Measurements from ENCODE around the gene THYN1.

The THYN1 gene

GRCh38 chr11:134223121-134223520 is 30.0 kb downstream of the THYN1 start:
- DNase-seq (ENCODE audit: low read depth in 2 of 2): no peak

- DNase-seq (ENCODE audit: low read depth in 2 of 2): no peak
These were observed 36.3 kb downstream of the THYN1 start for GRCh38 chr11:134216816-134217215.

- no peak for DNase-seq (ENCODE audit: low read depth in 2 of 2)
These were observed 37.3 kb downstream of the THYN1 start for GRCh38 chr11:134215836-134216235.

GRCh38 chr11:134207538-134208239 is 45.5 kb downstream of the THYN1 start:
- peak; percentile 34 to 45 for DNase-seq (ENCODE audit: low read depth in 2 of 2)

- no peak for DNase-seq (ENCODE audit: low read depth in 2 of 2)
These were observed 47.0 kb downstream of the THYN1 start for GRCh38 chr11:134206185-134206584.

- no peak for DNase-seq (ENCODE audit: low read depth in 2 of 2)
These were observed 47.4 kb downstream of the THYN1 start for GRCh38 chr11:134205729-134206128.

GRCh38 chr11:134202661-134203060 is 50.5 kb downstream of the THYN1 start:
- no peak for DNase-seq (ENCODE audit: low read depth in 2 of 2)

GRCh38 chr11:134200688-134201087 is 52.5 kb downstream of the THYN1 start:
- DNase-seq (ENCODE audit: low read depth in 2 of 2): no peak

- no peak for DNase-seq (ENCODE audit: low read depth in 2 of 2)
These were observed 53.6 kb downstream of the THYN1 start for GRCh38 chr11:134199531-134199930.

Data from stimulated activated CD8-positive, alpha-beta memory T cell treated with anti-CD3 and anti-CD28 coated beads, Interleukin-15, amount 100 ng/mL, for 48 hours (primary cell).